Measurements from ENCODE around the gene IGF2R.
"Not testable (repeated sequence)": the region's sequence is repeated elsewhere in the genome, so short reads cannot be mapped to it uniquely, and the experiment has no call there.

Gene IGF2R

DNA sequence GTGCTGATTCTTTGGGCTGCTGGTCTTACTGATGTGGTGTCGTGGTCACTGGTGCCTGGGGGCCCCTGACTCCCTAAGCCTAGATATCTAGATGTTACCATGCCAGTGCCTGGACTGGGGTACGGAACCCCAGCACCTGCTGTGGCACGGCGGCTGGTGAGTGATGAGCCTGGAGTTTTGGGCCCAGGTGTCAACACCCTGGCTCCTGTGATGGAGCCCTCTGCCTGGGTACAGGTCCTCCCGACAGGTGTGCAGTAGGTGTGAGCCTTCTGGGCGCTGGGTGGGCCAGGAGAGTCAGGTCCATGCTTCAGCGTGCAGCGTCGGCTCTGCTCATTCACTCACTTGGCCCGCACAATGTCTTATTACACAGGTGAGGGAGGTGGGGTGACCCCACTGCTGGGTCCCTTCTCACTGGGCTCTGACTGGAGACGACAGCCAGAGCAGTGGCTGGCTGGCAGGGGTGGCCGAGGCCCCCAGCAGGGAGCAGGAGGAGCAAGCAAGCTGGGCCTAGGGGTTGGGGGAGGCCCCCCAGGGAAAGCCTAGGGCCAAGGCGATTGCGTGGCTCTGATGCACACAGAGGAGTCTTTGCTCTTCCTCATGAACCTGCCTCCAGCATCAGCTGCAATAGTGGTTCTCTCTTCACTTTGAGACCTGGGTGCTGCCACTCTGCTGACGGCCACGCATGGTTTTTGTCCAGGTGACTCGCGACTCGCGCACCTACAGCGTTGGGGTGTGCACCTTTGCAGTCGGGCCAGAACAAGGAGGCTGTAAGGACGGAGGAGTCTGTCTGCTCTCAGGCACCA is 110.2 kb downstream of the IGF2R start:
- DNase-seq: no peak

- no peak for DNase-seq
These were observed 110.8 kb downstream of the IGF2R start for GRCh38 chr6:160079686-160080043.

DNA sequence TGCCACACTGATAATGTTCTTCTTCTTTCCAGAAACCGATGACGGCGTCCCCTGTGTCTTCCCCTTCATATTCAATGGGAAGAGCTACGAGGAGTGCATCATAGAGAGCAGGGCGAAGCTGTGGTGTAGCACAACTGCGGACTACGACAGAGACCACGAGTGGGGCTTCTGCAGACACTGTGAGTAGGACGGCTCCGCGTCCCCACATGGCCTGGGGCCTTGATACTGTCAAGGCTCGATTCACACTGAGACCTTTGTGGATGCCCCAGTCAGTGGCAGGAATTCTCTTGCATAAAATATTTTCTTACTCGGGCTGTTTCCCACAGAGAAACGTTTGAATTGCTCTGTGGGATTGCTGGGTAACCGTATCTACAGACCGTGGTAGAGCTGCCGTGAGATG is 111.2 kb downstream of the IGF2R start:
- no peak for DNase-seq

DNA sequence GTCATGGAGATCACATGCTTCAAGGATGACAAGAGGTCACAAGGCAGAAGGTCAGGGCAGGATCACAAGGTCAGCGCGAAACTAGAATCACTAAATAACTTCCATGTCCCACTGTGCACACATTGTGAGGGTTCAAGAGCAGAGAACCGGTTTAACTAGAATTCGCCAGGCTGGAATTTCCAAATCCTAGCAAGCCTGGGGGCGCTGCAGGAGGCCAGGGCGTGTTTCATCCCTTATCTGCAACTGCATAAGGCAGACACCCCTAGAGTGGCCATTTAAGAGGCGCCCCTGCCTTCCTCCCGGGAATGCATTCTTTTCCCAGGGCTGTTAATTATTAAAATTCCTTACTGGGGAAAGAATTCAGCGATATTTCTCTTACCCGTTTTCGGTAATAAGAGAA is 112.5 kb downstream of the IGF2R start:
- no peak for DNase-seq

GRCh38 chr6:160082627-160083026 is 113.7 kb downstream of the IGF2R start:
- DNase-seq: no peak

- DNase-seq: no peak
These were observed 115.4 kb downstream of the IGF2R start for GRCh38 chr6:160084198-160084776.

DNA sequence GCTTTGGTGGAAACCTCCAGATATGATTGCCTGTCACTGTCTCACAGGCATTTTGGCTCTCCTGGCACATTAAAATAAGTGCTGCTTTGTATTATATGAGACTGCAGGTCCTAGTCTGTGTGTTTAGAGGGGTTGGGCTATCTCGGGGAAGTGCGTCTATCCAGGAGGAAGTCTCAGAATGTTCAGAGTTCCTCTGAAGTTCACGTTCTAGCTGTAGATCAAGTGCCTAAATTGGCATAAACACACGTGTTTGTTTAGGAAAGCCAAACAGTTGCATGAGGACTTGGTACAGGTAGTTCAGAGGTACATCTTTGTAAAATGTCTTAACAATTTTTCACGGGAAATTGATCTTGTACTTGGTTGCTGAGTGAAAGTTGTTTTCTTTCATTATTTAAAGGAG is 116.3 kb downstream of the IGF2R start:
- no peak for DNase-seq

DNA sequence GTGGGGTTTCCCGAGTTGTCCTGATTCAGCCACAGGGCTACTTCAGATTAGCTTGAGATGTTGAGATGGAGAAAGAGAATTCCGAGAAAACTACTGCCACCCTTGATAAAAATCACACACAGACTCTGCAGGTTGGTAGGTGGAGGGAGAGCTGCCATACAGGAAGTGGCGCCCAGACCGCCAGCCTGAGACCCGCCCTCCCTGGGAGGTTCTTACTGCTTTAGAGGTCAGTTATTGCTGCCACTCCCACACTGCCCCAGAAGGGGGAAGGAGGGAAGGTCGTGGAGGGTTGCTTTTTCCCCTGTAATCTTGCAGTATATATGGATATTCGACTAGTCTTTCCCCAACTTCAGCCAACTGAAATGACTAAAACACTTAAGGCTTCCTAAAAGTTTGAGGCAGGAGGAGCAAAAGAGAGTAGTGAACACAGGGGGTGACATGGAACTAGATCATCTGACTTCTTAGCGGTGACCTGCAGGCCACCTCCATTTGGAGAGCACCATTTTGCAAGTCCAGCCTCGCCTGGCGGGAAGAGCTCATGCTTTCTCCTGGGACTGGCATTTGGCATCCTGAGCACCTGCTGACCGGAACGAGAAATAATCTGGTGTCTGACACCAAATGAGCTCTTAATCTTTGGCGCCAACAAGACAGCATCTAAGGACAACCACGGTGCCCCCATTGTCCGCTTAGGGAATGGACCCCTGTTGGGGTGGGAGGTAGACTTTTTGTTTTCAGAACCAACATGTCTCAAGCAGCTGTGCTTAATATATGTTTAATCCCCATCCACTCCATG is 117.0 kb downstream of the IGF2R start:
- DNase-seq: no peak

DNA sequence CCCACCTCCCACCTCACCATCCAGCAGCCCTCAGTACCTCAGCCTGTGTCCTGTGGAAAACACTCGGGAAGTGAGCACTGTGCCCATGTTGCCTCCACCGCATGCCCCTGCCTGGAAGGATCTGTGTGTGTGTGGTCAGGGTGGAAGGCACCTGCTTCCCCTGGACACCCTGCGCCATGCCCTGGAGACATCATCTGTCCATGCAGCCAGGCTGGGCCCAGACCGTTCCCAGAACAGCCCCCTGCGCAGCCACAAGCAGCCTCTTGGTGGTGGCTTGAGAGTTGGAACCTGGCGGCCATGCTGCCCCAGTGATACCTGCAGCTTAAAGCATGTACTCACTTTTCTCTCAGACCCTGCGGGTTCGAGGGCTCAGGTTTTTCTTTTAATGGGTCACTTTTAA is 117.9 kb downstream of the IGF2R start:
- no peak for DNase-seq

- peak; percentile 83 for DNase-seq
These were observed 119.3 kb downstream of the IGF2R start for GRCh38 chr6:160088069-160088783.

GRCh38 chr6:160088784-160089533 is 120.1 kb downstream of the IGF2R start:
- DNase-seq: peak; percentile 37

DNA sequence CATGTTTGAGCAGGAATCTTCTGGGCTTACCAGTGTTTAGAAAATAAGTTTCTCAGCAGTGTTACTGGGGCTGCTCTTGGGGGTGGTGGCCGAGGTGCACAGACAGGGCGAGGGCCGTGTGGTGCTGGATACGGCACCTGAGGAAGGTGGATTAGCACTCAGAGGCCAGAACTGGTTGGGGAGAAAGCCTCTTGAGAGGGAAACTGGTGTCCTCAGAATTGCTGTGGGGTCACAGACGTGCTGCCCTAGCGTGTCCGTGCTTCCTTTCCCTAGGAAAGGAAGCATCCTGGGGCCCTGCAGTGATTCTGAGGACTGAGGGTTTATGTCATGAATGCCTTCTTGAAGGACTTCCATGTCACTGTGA is 120.6 kb downstream of the IGF2R start:
- no peak for DNase-seq

- DNase-seq: not testable (repeated sequence)
These were observed 121.8 kb downstream of the IGF2R start for GRCh38 chr6:160090442-160091239.

GRCh38 chr6:160092176-160092575 is 123.3 kb downstream of the IGF2R start:
- DNase-seq: not testable (repeated sequence)

DNA sequence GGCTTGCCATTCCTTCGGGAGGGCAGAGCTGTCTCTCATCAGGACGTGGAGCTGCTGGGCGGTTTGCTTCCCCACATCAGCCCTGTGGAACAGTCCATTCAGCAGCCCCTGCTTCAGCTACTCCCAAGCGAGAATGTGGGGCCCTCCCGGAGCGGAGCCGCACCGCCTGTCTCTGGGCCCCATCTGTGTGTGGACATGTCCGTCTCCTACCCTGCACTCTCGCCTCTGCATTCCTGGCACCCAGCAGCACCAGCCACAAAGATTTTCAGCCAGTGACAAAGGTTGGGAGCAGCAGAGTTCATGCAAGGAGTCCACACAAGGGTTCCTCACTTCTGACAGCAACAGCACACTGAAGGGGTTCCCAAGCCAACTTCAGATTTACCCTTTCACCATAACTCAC is 123.7 kb downstream of the IGF2R start:
- no peak for DNase-seq

GRCh38 chr6:160093061-160093460 is 124.2 kb downstream of the IGF2R start:
- DNase-seq: no peak

- no peak for DNase-seq
These were observed 125.1 kb downstream of the IGF2R start for GRCh38 chr6:160093946-160094345.

GRCh38 chr6:160095146-160095845 is 126.4 kb downstream of the IGF2R start:
- no peak for DNase-seq

- DNase-seq: peak; percentile 75
These were observed 132.7 kb downstream of the IGF2R start for GRCh38 chr6:160101277-160102205.

DNA sequence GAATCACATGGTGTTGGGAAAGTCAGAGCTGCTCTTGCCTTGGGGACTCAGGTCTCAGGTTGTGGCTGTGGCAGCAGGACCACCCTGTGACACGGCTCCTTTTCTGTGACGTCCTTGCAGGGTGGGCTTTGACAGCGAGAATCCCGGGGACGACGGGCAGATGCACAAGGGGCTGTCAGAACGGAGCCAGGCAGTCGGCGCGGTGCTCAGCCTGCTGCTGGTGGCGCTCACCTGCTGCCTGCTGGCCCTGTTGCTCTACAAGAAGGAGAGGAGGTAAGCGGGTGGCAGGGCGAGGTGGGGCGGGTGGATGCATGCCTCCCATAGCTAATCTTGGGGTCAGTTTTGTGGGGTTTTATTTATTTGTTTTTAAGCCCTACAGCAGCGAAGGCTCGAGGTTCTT is 133.5 kb downstream of the IGF2R start:
- no peak for DNase-seq

Measured in femur (tissue), 1 donor.